Measurements from ENCODE around the gene MMP11. TPM values are rescaled to one million over a fixed set of nuclear protein-coding genes. Genes with fewer than 3 reads are reported as not detected.
A peak's percentile ranks its signal among the peaks of the same experiment; 100 is the strongest.

The MMP11 gene
- total and polyA plus RNA-seq, 9 donors, result 5.6 to 16.8 (median 11.4) TPM

DNA sequence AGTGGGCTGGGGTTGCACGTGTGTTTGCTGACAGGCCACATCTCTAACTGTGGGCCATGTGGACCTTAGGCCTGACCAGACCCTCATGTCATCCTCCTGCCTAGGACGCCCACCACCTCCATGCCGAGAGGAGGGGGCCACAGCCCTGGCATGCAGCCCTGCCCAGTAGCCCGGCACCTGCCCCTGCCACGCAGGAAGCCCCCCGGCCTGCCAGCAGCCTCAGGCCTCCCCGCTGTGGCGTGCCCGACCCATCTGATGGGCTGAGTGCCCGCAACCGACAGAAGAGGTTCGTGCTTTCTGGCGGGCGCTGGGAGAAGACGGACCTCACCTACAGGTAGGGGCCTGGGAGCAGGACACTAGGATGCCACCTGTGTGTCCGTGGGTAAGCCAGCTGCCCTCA, 6.4 kb downstream of the MMP11 start:
- Histone ChIP-seq H3K9me3 (replicated peaks; ENCODE audit: control insufficient read depth, low read depth, low read length) (no peaks in the 10 kb centered on the region), H3K27me3 (ENCODE audit: control insufficient read depth, insufficient read depth, low read length) (no peaks in the 10 kb centered on the region), H3K4me3 (ENCODE audit: low read length) (no peak overlapping the region), H3K36me3 (ENCODE audit: control insufficient read depth, insufficient read depth, low read length) (peaks cover 7% of the 10 kb centered on the region), H3K27ac (ENCODE audit: low read length) (no peak overlapping the region), H3K4me1 (ENCODE audit: control insufficient read depth, insufficient read depth, low read length) (peaks cover 45% of the 10 kb centered on the region)
- no peak for DNase-seq
- WGBS (ENCODE audit: insufficient coverage), result 85% methylated on average over 16 of the region's 16 CpGs

- H3K9me3 ChIP-seq (replicated peaks; ENCODE audit: control insufficient read depth, low read depth, low read length), result no peaks in the 10 kb centered on the region
- H3K36me3 ChIP-seq (ENCODE audit: control insufficient read depth, insufficient read depth, low read length), result peaks cover 7% of the 10 kb centered on the region
- H3K27ac ChIP-seq (ENCODE audit: low read length), result no peak overlapping the region
- H3K4me1 ChIP-seq (ENCODE audit: control insufficient read depth, insufficient read depth, low read length), result peaks cover 39% of the 10 kb centered on the region
- 95% methylated on average over 5 of the region's 5 CpGs for WGBS (ENCODE audit: insufficient coverage)
- H3K4me3 ChIP-seq (ENCODE audit: low read length), result no peak overlapping the region
- DNase-seq, result no peak
- no peaks in the 10 kb centered on the region for H3K27me3 ChIP-seq (ENCODE audit: control insufficient read depth, insufficient read depth, low read length)
These were observed 7.1 kb downstream of the MMP11 start for GRCh38 chr22:23779731-23780130.

DNA sequence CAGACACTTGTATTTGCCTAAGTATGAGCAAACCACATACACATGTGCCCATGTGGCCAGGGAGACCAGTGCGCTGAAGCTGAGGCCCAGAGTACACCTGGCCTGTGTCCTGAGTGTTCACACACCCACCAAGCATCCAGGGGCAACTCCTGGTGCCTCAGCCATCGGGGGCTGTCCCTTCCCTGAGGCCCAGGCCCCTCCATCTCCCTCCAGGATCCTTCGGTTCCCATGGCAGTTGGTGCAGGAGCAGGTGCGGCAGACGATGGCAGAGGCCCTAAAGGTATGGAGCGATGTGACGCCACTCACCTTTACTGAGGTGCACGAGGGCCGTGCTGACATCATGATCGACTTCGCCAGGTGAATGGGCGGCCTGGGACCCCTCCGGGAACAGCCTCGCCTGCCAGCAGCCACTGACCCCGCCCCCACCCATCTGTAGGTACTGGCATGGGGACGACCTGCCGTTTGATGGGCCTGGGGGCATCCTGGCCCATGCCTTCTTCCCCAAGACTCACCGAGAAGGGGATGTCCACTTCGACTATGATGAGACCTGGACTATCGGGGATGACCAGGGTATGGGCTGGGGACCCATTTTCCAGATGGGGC, 7.6 kb downstream of the MMP11 start:
- peaks cover 7% of the 10 kb centered on the region for H3K36me3 ChIP-seq (ENCODE audit: control insufficient read depth, insufficient read depth, low read length)
- H3K9me3 ChIP-seq (replicated peaks; ENCODE audit: control insufficient read depth, low read depth, low read length), result no peaks in the 10 kb centered on the region
- H3K27me3 ChIP-seq (ENCODE audit: control insufficient read depth, insufficient read depth, low read length), result no peaks in the 10 kb centered on the region
- H3K4me3 ChIP-seq (ENCODE audit: low read length), result no peak overlapping the region
- no peak overlapping the region for H3K27ac ChIP-seq (ENCODE audit: low read length)
- peaks cover 34% of the 10 kb centered on the region for H3K4me1 ChIP-seq (ENCODE audit: control insufficient read depth, insufficient read depth, low read length)
- no peak for DNase-seq
- WGBS (ENCODE audit: insufficient coverage), result 88% methylated on average over 19 of the region's 20 CpGs

DNA sequence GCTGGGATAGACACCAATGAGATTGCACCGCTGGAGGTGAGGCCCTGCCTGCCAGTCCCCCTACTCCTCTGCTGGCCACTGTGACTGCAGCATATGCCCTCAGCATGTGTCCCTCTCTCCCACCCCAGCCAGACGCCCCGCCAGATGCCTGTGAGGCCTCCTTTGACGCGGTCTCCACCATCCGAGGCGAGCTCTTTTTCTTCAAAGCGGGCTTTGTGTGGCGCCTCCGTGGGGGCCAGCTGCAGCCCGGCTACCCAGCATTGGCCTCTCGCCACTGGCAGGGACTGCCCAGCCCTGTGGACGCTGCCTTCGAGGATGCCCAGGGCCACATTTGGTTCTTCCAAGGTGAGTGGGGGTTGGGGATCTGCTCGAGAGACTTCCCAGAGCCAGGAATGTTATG, 8.4 kb downstream of the MMP11 start:
- Histone ChIP-seq H3K36me3 (ENCODE audit: control insufficient read depth, insufficient read depth, low read length) (peaks cover 7% of the 10 kb centered on the region), H3K4me3 (ENCODE audit: low read length) (no peak overlapping the region), H3K27me3 (ENCODE audit: control insufficient read depth, insufficient read depth, low read length) (no peaks in the 10 kb centered on the region), H3K9me3 (replicated peaks; ENCODE audit: control insufficient read depth, low read depth, low read length) (no peaks in the 10 kb centered on the region), H3K27ac (ENCODE audit: low read length) (no peak overlapping the region), H3K4me1 (ENCODE audit: control insufficient read depth, insufficient read depth, low read length) (peaks cover 34% of the 10 kb centered on the region)
- WGBS (ENCODE audit: insufficient coverage), result 67% methylated on average over 12 of the region's 15 CpGs
- peak; percentile 46 for DNase-seq

DNA sequence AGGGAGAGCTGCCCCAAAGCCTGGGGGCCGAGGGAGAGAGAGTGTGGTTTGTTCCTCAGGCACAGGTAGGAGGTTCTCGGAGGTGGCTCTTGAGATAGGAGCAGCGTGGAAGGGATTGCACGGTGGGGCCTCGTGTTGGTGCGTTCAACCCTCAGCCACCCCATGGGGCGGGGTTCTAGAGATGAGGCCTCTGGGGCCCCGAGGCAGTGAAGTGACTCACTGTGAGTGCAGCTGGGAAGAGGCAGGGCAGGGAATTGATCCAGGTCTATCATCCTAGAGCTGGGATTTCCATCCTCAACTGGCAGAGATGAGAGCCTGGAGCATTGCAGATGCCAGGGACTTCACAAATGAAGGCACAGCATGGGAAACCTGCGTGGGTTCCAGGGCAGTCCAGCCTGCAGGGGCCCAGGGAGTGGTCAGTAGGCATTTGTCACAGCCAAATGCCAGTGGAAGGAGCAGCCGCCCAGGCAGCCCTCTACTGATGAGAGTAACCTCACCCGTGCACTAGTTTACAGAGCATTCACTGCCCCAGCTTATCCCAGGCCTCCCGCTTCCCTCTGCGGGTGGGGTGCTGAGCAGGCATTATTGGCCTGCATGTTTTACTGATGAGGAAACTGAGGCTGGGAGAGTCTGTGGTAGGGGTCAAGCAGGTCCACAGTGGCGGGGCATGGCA, 9.0 kb downstream of the MMP11 start:
- Histone ChIP-seq H3K27me3 (ENCODE audit: control insufficient read depth, insufficient read depth, low read length) (no peaks in the 10 kb centered on the region), H3K36me3 (ENCODE audit: control insufficient read depth, insufficient read depth, low read length) (peaks cover 7% of the 10 kb centered on the region), H3K4me3 (ENCODE audit: low read length) (no peak overlapping the region), H3K27ac (ENCODE audit: low read length) (no peak overlapping the region), H3K9me3 (replicated peaks; ENCODE audit: control insufficient read depth, low read depth, low read length) (no peaks in the 10 kb centered on the region), H3K4me1 (ENCODE audit: control insufficient read depth, insufficient read depth, low read length) (peaks cover 36% of the 10 kb centered on the region)
- WGBS (ENCODE audit: insufficient coverage), result 58% methylated on average over 12 of the region's 14 CpGs
- peak; percentile 66 for DNase-seq

DNA sequence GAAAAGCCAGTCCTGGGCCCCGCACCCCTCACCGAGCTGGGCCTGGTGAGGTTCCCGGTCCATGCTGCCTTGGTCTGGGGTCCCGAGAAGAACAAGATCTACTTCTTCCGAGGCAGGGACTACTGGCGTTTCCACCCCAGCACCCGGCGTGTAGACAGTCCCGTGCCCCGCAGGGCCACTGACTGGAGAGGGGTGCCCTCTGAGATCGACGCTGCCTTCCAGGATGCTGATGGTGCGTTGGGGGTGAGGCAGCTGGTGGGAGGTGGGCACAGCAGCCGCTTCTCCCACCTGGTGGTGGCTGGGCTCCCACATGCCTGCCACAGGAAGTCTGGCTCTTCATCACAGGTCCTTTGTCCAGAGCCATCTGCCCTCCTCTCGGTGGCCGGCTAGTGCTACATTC, 9.6 kb downstream of the MMP11 start:
- WGBS (ENCODE audit: insufficient coverage), result 89% methylated on average over 15 of the region's 16 CpGs
- no peak overlapping the region for H3K4me3 ChIP-seq (ENCODE audit: low read length)
- no peaks in the 10 kb centered on the region for H3K27me3 ChIP-seq (ENCODE audit: control insufficient read depth, insufficient read depth, low read length)
- peaks cover 36% of the 10 kb centered on the region for H3K4me1 ChIP-seq (ENCODE audit: control insufficient read depth, insufficient read depth, low read length)
- no peak for DNase-seq
- H3K27ac ChIP-seq (ENCODE audit: low read length), result no peak overlapping the region
- no peaks in the 10 kb centered on the region for H3K9me3 ChIP-seq (replicated peaks; ENCODE audit: control insufficient read depth, low read depth, low read length)
- H3K36me3 ChIP-seq (ENCODE audit: control insufficient read depth, insufficient read depth, low read length), result peaks cover 7% of the 10 kb centered on the region

- no peaks in the 10 kb centered on the region for H3K27me3 ChIP-seq (ENCODE audit: control insufficient read depth, insufficient read depth, low read length)
- peaks cover 7% of the 10 kb centered on the region for H3K36me3 ChIP-seq (ENCODE audit: control insufficient read depth, insufficient read depth, low read length)
- H3K4me3 ChIP-seq (ENCODE audit: low read length), result no peak overlapping the region
- no peaks in the 10 kb centered on the region for H3K9me3 ChIP-seq (replicated peaks; ENCODE audit: control insufficient read depth, low read depth, low read length)
- H3K27ac ChIP-seq (ENCODE audit: low read length), result no peak overlapping the region
- no CpG with 5 or more reads among the region's 1 CpG for WGBS (ENCODE audit: insufficient coverage)
- DNase-seq, result no peak
- peaks cover 38% of the 10 kb centered on the region for H3K4me1 ChIP-seq (ENCODE audit: control insufficient read depth, insufficient read depth, low read length)
These were observed 10.1 kb downstream of the MMP11 start for GRCh38 chr22:23782703-23783102.

GRCh38 chr22:23783265-23784150, 10.9 kb downstream of the MMP11 start:
- H3K27me3 ChIP-seq (ENCODE audit: control insufficient read depth, insufficient read depth, low read length), result no peaks in the 10 kb centered on the region
- H3K27ac ChIP-seq (ENCODE audit: low read length), result no peak overlapping the region
- DNase-seq, result no peak
- 74% methylated on average over 12 of the region's 15 CpGs for WGBS (ENCODE audit: insufficient coverage)
- no peaks in the 10 kb centered on the region for H3K9me3 ChIP-seq (replicated peaks; ENCODE audit: control insufficient read depth, low read depth, low read length)
- H3K36me3 ChIP-seq (ENCODE audit: control insufficient read depth, insufficient read depth, low read length), result peaks cover 7% of the 10 kb centered on the region
- peaks cover 40% of the 10 kb centered on the region for H3K4me1 ChIP-seq (ENCODE audit: control insufficient read depth, insufficient read depth, low read length)
- no peak overlapping the region for H3K4me3 ChIP-seq (ENCODE audit: low read length)

DNA sequence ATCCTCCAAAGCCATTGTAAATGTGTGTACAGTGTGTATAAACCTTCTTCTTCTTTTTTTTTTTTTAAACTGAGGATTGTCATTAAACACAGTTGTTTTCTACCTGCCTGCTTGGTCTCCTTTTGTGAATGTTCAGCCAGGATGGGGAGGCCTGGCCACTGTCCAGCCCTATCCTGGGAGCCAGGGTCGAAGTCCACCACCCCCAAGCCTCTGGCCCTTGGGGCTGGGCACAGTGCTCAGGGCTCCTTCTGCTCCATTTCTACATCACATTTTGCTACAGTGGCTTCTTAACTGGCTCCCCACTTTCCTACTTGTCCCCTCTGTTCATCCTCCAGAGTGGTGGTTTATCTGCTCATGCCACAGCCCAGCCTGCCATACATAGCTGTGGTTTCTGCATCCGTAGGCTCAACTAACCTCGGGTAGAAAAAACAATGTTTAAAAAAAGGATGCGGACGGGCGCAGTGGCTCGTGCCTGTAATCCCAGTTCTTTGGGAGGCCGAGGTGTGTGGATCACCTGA, 11.6 kb downstream of the MMP11 start:
- Histone ChIP-seq H3K4me3 (ENCODE audit: low read length) (no peak overlapping the region), H3K4me1 (ENCODE audit: control insufficient read depth, insufficient read depth, low read length) (peaks cover 45% of the 10 kb centered on the region), H3K9me3 (replicated peaks; ENCODE audit: control insufficient read depth, low read depth, low read length) (no peaks in the 10 kb centered on the region), H3K36me3 (ENCODE audit: control insufficient read depth, insufficient read depth, low read length) (peaks cover 7% of the 10 kb centered on the region), H3K27ac (ENCODE audit: low read length) (no peak overlapping the region), H3K27me3 (ENCODE audit: control insufficient read depth, insufficient read depth, low read length) (no peaks in the 10 kb centered on the region)
- DNase-seq, result no peak
- WGBS (ENCODE audit: insufficient coverage), result 78% methylated on average over 1 of the region's 8 CpGs

DNA sequence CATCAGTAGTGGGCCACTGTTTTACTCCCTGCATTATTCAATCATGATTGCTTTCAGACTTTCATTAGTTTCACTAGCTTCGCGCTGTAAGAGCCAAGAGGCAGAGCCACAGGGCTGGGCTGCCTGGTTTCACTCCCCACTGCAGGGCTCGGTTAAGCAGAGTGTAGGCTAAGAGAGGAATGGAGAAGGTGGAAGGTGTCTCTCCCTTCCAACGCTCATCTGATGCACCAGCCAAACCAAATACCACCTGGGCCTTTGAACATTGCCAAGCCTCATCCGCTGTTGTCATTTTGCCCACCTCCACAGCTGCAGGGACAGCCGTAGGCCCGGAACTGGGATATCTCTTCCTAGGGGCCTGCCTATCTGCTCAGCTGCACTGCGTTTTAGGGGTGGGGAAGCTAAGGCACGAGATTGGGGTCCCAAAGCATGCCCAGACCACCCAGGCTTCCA, 13.6 kb downstream of the MMP11 start:
- Histone ChIP-seq H3K27ac (ENCODE audit: low read length) (peak overlapping the region; percentile 97), H3K4me3 (ENCODE audit: low read length) (peak overlapping the region; percentile 32), H3K36me3 (ENCODE audit: control insufficient read depth, insufficient read depth, low read length) (peaks cover 12% of the 10 kb centered on the region), H3K27me3 (ENCODE audit: control insufficient read depth, insufficient read depth, low read length) (no peaks in the 10 kb centered on the region), H3K4me1 (ENCODE audit: control insufficient read depth, insufficient read depth, low read length) (peaks cover 46% of the 10 kb centered on the region), H3K9me3 (replicated peaks; ENCODE audit: control insufficient read depth, low read depth, low read length) (no peaks in the 10 kb centered on the region)
- WGBS (ENCODE audit: insufficient coverage), result 0% methylated on average over 1 of the region's 9 CpGs
- no peak for DNase-seq

Data from muscle of leg (tissue), 11 donors.